Activated naive CD4-positive, alpha-beta T cell treated with Interleukin-2 at 50 U/mL for 16 hours (primary cell): Measurements from ENCODE around the gene PCDHB7.
"Not testable (repeated sequence)": the region's sequence is repeated elsewhere in the genome, so short reads cannot be mapped to it uniquely, and the experiment has no call there.

Experiments used
- DNase-seq: peaks from one replicate; pipeline ENCODE4 v3.0.0-alpha.2; 2020

Gene PCDHB7

DNA sequence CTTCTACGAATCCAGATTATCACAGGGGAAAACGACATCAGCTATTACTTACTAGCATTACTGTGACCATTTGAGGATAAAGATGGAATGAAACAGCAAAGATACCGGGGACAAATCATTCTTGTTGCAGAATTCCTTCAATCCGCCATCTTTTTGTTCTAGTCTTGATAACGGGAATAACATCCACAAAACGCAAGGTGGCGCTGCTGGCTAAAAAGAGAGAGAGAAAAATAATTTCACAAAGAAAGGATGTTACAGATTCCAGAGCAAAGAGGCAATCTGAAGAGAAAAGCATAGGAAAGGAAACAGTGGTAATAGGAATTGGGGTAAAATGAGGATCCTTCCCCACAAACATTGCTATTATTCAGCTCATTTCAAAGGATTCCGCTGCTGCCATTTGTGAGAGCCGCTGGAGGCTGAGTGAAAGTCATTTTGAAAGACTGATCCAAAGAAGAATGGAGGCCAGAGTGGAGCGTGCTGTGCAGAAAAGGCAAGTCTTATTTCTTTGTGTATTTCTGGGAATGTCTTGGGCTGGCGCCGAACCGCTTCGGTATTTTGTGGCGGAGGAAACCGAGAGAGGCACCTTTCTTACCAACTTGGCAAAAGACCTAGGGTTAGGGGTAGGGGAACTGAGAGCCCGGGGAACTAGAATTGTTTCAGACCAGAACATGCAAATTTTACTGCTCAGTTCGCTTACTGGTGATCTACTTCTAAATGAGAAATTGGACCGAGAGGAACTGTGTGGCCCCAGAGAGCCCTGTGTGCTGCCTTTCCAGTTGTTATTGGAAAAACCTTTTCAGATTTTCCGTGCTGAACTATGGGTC is at the start of gene PCDHB7:
Gene PCDHB7 (plus strand): TSS at position 264 of the 824 bp plus-strand sequence. CDS start 192 bp downstream, at position 456.
- DNase-seq, result peak; percentile 6

DNA sequence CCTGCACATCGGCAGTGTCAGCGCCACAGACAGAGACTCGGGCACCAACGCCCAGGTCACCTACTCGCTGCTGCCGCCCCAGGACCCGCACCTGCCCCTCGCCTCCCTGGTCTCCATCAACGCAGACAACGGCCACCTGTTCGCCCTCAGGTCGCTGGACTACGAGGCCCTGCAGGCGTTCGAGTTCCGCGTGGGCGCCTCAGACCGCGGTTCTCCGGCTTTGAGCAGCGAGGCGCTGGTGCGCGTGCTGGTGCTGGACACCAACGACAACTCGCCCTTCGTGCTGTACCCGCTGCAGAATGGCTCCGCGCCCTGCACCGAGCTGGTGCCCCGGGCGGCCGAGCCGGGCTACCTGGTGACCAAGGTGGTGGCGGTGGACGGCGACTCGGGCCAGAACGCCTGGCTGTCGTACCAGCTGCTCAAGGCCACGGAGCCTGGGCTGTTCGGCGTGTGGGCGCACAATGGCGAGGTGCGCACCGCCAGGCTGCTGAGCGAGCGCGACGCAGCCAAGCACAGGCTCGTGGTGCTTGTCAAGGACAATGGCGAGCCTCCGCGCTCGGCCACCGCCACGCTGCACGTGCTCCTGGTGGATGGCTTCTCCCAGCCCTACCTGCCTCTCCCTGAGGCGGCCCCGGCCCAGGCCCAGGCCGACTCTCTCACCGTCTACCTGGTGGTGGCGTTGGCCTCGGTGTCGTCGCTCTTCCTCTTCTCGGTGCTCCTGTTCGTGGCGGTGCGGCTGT is 48.9 kb upstream of the PCDHB7 start:
- DNase-seq, result not testable (repeated sequence)

DNA sequence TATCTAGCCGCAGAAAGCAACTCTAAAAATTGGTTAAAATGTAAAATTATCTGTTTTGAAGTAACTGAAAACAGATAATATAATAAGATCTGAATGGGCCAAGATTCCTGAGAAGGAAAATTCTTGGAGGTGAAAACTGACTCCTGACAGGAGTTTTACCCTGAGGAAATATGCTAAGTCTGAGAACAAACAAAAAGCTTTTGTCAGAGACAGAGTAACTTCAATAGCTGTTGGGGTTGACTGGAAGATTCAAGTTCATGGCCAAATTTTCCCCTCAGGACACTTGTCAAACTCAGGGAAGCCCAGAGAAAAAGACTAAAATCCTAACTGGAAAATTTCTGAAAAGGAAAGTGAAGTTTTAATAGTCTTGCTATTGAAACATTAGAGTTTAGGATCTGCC is 45.1 kb upstream of the PCDHB7 start:
- no peak for DNase-seq

DNA sequence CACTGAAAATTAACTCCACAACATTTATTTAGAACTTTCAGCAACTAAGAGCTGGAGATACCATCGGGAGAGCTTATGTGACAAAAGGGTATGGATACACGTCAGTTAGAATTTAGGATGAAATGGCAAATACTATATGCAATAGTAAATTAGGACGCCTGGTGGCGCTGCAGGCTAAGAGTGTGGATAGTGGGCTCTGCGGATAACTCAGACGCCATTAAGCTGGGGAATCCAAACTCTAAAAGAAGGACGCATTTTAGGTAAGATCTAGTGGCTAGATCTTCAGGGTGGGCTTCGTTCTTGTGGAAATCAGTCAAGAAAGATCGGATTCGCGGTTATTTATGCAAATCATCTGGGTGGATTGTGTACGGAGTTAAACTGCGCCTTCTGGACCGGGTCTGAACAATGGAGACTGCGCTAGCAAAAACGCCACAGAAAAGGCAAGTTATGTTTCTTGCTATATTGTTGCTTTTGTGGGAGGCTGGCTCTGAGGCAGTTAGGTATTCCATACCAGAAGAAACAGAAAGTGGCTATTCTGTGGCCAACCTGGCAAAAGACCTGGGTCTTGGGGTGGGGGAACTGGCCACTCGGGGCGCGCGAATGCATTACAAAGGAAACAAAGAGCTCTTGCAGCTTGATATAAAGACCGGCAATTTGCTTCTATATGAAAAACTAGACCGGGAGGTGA is 37.3 kb upstream of the PCDHB7 start, which contains the start of gene PCDHB5:
Gene PCDHB5 (plus strand): TSS at position 177 of the 688 bp plus-strand sequence. CDS start 229 bp downstream, at position 406.
- DNase-seq, result no peak

DNA sequence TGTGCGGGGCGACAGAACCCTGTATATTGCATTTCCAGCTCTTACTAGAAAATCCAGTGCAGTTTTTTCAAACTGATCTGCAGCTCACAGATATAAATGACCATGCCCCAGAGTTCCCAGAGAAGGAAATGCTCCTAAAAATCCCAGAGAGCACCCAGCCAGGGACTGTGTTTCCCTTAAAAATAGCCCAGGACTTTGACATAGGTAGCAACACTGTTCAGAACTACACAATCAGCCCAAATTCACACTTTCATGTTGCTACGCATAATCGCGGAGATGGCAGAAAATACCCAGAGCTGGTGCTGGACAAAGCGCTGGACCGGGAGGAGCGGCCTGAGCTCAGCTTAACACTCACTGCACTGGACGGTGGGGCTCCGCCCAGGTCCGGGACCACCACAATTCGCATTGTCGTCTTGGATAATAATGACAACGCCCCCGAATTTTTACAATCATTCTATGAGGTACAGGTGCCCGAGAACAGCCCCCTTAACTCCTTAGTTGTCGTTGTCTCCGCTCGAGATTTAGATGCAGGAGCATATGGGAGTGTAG is 36.7 kb upstream of the PCDHB7 start:
- DNase-seq, result no peak

DNA sequence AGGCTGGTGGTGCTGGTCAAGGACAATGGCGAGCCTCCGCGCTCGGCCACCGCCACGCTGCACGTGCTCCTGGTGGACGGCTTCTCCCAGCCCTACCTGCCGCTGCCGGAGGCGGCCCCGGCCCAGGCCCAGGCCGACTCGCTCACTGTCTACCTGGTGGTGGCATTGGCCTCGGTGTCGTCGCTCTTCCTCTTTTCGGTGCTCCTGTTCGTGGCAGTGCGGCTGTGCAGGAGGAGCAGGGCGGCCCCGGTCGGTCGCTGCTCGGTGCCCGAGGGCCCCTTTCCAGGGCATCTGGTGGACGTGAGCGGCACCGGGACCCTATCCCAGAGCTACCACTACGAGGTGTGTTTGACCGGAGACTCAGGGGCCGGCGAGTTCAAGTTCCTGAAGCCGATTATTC is 35.1 kb upstream of the PCDHB7 start:
- not testable (repeated sequence) for DNase-seq

DNA sequence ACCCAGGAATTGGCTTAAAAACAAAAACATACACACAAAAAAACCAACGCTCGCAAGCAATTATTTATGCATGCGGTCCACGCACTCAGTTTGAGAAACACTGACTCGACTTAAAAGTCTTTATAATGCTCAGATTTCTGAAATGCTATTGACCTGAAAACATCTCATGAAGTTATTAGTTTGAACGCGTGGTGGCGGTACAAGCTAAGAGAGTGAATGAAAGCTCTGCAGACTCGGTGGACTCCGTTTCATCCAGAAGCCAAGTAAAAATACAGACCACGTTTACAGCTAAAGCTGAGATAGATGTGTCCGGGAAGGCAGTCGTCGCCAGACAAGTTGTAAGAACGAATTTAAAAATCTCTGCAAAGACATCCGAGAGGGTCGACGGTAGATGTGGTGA is 22.6 kb upstream of the PCDHB7 start, which contains the start of gene PCDHB6:
Gene PCDHB6 (plus strand): TSS at position 246 of the 400 bp plus-strand sequence. CDS start 201 bp downstream, outside the sequence.
- no peak for DNase-seq

DNA sequence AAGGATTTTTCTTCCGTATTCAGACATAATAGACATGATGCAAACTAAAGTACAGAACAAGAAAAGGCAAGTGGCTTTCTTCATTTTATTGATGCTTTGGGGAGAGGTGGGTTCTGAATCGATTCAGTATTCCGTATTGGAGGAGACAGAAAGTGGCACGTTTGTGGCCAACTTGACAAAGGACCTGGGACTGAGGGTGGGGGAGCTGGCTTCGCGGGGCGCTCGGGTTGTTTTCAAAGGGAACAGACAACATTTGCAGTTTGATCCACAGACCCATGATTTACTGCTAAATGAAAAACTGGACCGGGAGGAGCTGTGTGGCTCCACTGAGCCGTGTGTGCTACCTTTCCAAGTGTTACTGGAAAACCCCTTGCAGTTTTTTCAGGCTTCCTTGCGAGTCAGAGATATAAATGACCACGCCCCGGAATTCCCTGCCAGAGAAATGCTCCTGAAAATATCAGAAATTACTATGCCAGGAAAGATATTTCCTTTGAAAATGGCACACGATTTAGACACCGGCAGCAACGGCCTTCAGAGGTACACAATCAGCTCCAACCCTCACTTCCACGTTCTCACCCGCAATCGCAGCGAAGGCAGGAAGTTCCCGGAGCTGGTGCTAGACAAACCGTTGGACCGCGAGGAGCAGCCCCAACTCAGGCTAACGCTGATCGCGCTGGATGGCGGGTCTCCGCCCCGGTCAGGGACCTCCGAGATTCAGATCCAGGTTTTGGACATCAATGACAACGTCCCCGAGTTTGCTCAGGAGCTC is 22.0 kb upstream of the PCDHB7 start:
- no peak for DNase-seq

DNA sequence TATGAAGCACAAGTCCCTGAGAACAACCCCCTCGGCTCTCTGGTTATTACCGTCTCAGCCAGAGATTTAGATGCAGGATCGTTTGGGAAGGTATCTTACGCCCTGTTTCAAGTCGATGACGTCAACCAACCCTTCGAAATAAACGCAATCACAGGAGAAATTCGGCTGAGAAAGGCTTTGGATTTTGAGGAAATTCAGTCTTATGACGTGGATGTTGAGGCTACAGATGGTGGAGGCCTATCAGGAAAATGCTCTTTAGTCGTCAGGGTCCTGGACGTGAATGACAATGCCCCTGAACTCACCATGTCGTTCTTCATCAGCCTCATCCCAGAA is 21.5 kb upstream of the PCDHB7 start:
- DNase-seq, result no peak

DNA sequence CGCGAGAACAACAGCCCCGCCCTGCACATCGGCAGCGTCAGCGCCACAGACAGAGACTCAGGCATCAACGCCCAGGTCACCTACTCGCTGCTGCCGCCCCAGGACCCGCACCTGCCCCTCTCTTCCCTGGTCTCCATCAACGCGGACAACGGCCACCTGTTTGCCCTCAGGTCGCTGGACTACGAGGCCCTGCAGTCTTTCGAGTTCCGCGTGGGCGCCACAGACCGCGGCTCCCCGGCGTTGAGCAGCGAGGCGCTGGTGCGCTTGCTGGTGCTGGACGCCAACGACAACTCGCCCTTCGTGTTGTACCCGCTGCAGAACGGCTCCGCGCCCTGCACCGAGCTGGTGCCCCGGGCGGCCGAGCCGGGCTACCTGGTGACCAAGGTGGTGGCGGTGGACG is 20.8 kb upstream of the PCDHB7 start:
- DNase-seq, result not testable (repeated sequence)

DNA sequence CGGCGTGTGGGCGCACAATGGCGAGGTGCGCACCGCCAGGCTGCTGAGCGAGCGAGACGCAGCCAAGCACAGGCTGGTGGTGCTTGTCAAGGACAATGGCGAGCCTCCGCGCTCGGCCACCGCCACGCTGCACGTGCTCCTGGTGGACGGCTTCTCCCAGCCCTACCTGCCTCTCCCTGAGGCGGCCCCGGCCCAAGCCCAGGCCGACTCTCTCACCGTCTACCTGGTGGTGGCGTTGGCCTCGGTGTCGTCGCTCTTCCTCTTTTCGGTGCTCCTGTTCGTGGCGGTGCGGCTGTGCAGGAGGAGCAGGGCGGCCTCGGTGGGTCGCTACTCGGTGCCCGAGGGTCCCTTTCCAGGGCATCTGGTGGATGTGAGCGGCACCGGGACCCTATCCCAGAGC is 20.3 kb upstream of the PCDHB7 start:
- not testable (repeated sequence) for DNase-seq

DNA sequence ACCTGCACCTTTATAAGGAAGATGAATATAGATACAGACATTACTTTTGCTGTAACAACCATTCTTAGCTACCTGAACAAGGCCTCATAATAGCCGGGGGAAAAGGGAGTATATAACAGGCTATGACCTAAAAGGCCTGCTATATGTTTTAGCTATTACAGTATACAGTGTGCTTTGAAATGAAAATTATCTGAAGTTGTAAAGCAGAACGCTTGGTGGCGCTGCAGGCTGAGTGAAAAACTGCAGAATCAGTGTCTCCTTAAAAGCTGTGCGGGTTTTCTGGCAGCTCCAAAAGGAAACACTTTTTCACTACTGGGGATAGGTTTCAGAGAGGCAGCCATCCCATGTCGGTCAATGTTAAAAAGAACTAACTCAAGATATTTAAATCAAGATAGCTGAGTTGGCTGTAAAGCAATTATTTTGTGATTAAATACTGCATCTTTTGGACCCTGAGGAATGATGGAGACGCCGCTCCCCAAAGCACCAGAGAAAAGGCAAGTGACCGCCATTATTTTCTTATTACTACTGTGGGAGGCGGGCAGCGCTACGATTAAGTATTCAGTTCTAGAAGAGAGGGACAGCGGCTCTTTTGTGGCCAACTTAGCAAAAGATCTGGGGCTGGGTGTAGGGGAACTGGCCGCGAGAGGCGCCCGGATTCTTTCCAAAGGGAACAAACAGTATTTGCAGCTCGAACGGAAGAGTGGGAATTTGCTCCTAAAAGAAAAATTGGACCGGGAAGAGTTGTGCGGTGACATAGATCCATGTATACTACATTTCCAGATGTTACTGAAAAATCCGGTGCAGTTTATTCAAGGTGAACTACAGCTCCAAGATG is 16.7 kb upstream of the PCDHB7 start:
- no peak for DNase-seq

DNA sequence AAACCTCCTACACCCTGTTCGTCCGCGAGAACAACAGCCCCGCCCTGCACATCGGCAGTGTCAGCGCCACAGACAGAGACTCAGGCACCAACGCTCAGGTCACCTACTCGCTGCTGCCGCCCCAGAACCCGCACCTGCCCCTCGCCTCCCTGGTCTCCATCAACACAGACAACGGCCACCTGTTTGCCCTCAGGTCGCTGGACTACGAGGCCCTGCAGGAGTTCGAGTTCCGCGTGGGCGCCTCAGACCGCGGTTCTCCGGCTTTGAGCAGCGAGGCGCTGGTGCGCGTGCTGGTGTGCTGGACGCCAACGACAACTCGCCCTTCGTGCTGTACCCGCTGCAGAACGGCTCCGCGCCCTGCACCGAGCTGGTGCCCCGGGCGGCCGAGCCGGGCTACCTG is 15.1 kb upstream of the PCDHB7 start:
- DNase-seq, result not testable (repeated sequence)

DNA sequence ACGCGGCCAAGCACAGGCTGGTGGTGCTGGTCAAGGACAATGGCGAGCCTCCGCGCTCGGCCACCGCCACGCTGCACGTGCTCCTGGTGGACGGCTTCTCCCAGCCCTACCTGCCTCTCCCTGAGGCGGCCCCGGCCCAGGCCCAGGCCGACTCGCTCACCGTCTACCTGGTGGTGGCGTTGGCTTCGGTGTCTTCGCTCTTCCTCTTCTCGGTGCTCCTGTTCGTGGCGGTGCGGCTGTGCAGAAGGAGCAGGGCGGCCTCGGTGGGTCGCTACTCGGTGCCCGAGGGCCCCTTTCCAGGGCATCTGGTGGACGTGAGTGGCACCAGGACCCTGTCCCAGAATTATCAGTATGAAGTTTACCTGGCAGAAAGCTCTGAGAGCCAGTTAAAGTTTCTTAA is 14.5 kb upstream of the PCDHB7 start:
- DNase-seq, result not testable (repeated sequence)

DNA sequence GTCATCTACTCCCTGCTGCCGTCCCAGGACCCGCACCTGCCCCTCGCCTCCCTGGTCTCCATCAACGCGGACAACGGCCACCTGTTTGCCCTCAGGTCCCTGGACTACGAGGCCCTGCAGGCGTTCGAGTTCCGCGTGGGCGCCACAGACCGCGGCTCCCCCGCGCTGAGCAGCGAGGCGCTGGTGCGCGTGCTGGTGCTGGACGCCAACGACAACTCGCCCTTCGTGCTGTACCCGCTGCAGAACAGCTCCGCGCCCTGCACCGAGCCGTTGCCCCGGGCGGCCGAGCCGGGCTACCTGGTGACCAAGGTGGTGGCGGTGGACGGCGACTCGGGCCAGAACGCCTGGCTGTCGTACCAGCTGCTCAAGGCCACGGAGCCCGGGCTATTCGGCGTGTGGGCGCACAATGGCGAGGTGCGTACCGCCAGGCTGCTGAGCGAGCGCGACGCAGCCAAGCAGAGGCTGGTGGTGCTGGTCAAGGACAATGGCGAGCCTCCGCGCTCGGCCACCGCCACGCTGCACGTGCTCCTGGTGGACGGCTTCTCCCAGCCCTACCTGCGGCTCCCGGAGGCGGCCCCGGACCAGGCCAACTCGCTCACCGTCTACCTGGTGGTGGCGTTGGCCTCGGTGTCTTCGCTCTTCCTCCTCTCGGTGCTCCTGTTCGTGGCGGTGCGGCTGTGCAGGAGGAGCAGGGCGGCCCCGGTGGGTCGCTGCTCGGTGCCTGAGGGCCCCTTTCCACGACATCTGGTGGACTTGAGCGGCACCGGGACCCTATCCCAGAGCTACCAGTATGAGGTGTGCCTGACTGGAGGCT is 2.1 kb downstream of the PCDHB7 start:
- DNase-seq, result not testable (repeated sequence)

DNA sequence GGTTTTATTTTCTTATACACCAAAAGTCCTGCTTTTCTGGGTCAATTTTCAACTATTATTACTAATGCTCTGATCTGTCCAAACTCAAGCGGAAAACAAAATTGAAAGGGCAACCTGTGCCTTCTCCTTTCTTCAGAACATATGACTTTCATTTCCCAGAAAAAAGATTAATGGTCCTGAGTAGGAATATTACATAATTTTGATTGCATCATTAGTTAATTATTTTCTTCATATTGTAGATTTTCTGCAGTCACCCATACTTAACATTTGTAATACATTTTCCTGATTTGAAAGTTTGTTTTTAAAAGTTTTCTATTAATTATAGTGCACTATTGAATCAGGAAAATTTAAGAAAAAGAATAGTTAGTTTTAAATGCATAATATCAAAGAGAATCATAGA is 3.5 kb downstream of the PCDHB7 start:
- no peak for DNase-seq

DNA sequence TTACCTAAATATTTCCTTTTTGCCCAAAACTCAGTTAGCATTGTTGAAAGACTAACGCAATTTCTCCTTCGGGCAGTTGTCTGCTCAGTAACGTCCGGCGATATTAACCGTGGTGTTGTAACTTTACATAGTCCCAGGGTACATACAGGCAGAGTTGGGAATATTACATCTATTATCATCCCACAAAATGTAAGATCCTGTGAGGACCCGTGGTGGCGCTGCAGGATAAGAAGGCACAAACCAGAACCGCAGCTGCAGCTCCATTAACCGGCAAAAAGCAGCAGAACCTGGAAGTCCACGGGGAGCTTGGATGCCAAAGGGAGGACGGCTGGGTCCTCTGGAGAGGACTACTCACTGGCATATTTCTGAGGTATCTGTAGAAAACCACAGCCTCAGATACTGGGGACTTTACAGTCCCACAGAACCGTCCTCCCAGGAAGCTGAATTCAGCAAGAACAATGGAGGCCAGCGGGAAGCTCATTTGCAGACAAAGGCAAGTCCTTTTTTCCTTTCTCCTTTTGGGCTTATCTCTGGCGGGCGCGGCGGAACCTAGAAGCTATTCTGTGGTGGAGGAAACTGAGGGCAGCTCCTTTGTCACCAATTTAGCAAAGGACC is 5.2 kb downstream of the PCDHB7 start, which contains the start of gene PCDHB8:
Gene PCDHB8 (plus strand): TSS at position 214 of the 615 bp plus-strand sequence. CDS start 245 bp downstream, at position 459.
- not testable (repeated sequence) for DNase-seq

DNA sequence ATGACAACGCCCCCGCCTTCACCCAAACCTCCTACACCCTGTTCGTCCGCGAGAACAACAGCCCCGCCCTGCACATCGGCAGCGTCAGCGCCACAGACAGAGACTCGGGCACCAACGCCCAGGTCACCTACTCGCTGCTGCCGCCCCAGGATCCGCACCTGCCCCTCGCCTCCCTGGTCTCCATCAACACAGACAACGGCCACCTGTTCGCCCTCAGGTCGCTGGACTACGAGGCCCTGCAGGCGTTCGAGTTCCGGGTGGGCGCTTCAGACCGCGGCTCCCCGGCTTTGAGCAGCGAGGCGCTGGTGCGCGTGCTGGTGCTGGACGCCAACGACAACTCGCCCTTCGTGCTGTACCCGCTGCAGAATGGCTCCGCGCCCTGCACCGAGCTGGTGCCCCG is 6.9 kb downstream of the PCDHB7 start:
- DNase-seq, result not testable (repeated sequence)

DNA sequence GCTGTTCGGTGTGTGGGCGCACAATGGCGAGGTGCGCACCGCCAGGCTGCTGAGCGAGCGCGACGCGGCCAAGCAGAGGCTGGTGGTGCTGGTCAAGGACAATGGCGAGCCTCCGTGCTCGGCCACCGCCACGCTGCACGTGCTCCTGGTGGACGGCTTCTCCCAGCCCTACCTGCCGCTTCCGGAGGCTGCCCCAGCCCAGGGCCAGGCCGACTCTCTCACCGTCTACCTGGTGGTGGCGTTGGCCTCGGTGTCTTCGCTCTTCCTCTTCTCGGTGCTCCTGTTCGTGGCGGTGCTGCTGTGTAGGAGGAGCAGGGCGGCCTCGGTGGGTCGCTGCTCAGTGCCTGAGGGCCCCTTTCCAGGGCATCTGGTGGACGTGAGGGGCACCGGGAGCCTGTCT is 7.4 kb downstream of the PCDHB7 start:
- not testable (repeated sequence) for DNase-seq

DNA sequence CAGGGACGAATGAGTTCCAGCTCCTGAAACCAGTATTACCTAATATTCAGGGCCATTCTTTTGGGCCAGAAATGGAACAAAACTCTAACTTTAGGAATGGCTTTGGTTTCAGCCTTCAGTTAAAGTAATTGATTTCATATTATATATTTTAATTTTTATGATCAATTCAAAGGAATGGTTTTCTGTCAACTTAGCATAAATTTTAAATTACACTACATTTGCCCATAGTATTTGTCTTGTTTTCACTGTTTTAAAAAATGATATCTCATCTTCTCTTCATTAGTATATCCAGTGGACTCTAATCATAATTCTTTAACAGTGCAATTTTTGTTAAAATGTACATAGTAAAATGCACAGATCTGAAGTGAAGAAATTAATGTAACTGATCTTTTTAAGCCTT is 7.9 kb downstream of the PCDHB7 start:
- DNase-seq, result no peak
